Heart right ventricle (tissue), 16 donors: ENCODE data around the gene SLC39A8. TPM values are rescaled to one million over a fixed set of nuclear protein-coding genes. Genes with fewer than 3 reads are reported as not detected.

Source experiments
- ATAC-seq, 8 donors: fragments of 200-7000 bp; cut with Tn5 transposase; one replicate each; pipeline ENCODE4 v1.9.1; 2020; ENCODE audit warnings: mild to moderate bottlenecking in 8 of 8, moderate library complexity in 8 of 8, moderate number of reproducible peaks in 1 of 8
- DNase-seq, 2 donors: peaks; one replicate each; pipeline ENCODE4 v3.0.0-alpha.2; 2020
- H3K27ac ChIP-seq, 10 donors: fragments of 200-600 bp; sonication (generic) in 2 of 10; one replicate each; pipeline versions ENCODE4 v1.5.0 to v1.8.0; 2020 to 2022; ENCODE audit warnings: mild to moderate bottlenecking in 3 of 10
- H3K27me3 ChIP-seq, 7 donors: fragments of 200-600 bp; one replicate each; pipeline ENCODE4 v1.8.0; 2021 to 2022; ENCODE audit warnings: mild to moderate bottlenecking in 2 of 7
- H3K36me3 ChIP-seq, 9 donors: fragments of 200-600 bp; sonication (generic) in 1 of 9; one replicate each; pipeline versions ENCODE4 v1.5.0 to v1.8.0; 2020 to 2022; ENCODE audit warnings: mild to moderate bottlenecking in 2 of 9
- H3K4me1 ChIP-seq, 9 donors: fragments of 200-600 bp; sonication (generic) in 1 of 9; one replicate each; pipeline versions ENCODE4 v1.5.0 to v1.8.0; 2020 to 2022; ENCODE audit warnings: mild to moderate bottlenecking in 4 of 9
- H3K4me3 ChIP-seq, 10 donors: fragments of 200-600 bp; sonication (generic) in 2 of 10; one replicate each; pipeline versions ENCODE4 v1.5.0 to v1.8.0; 2020 to 2022; ENCODE audit warnings: mild to moderate bottlenecking in 7 of 10, moderate library complexity in 2 of 10
- H3K9me3 ChIP-seq, 11 donors: fragments of 200-600 bp in 10 of 11; sonication (generic) in 2 of 11; one replicate each; pipeline versions ENCODE4 v1.5.0 to v1.8.0; 2013 to 2022; ENCODE audit warnings: mild to moderate bottlenecking in 2 of 11, control low read depth in 1 of 11, moderate library complexity in 1 of 11
- CTCF ChIP-seq, 9 donors: fragments of 200-600 bp; sonication (generic) in 2 of 9; IDR thresholded peaks; one replicate each; pipeline versions ENCODE4 v1.5.0 to v1.8.0; 2021 to 2022; ENCODE audit warnings: antibody characterized with exemption in 9 of 9, mild to moderate bottlenecking in 5 of 9, moderate library complexity in 1 of 9
- WGBS, 2 donors: extraction: QIAGEN DNeasy Blood & Tissue Kit; methylation state at CpG; one replicate each; pipeline ENCODE4 v1.1.7; 2013; ENCODE audit warnings: inconsistent platforms in 1 of 2; 5-methylcytosine and 5-hydroxymethylcytosine counted together
- intact Hi-C, 10 donors: fragments of 100-400 bp; cut with DNase I; formaldehyde crosslinking; loops; one replicate each; pipeline versions ENCODE4 v1.11.1 to v1.14.2; 2022
- polyA plus RNA-seq, 2 donors: library from polyadenylated mRNA; stranded (reverse); fragments of 200-250 nt; gene quantifications; one replicate each; pipeline ENCODE4 v1.2.3, GENCODE V29; 2013
- total RNA-seq, 10 donors: library from RNA; stranded (reverse); fragmentation: NEBNext Ultra II Directional in 3 of 10; extraction: Animal tissue kit (Norgen Biotek cat#: 25700) in 3 of 10; gene quantifications; one replicate each; pipeline versions ENCODE4 v1.2.1 to v1.2.4, GENCODE V29; 2021 to 2023
- donor health status: Arrhythmogenic right ventricular cardiomyopathy.
- donor health status: ischemic (EF 13 %, LVEDD 7.1; RV severe dilation, severe dysfunction).
- donor health status: healthy with polysubstance abuse.
- donor health status: DM: no; HTN: yes; CAD: no.
- donor health status: DM: no; HTN: no; CAD: no.
- donor health status: ischemic (EF 25% LVEDD 6.9; RV normal size, moderate dysfunction).
- donor health status: ischemic (EF 25% LVEDD 5.7; RV mildly dilated, moderate dysfunction).
- donor health status: healthy.
- donor health status: DM: yes; HTN: yes; CAD: no.
- donor health status: Ischemic cardiomyopathy.
- donor health status: ischemic (EF 35%, LVEDD 5.7; RV mildly dilated, moderate dysfunction).
- donor health status: nonischemic (EF 11% LVEDD 7.7; RV severe dilation, severe dysfunction).
- donor health status: DM: yes; HTN: yes; CAD: no.
- donor health status: PGD.
- donor health status: ischemic (EF 29% LVEDD 5.4; RV normal size, mild dysfunction).
- donor health status: nonischemic (EF 23%, LVEDD 6.1; RV moderate dilation, normal function).

The SLC39A8 gene
- total and polyA plus RNA-seq, 12 donors: 1.00 to 11.0 (median 2.8) TPM

GRCh38 chr4:102230194-102230593 lies 115.1 kb downstream of the SLC39A8 start:
- no peak overlapping the region for H3K4me3 ChIP-seq
- peaks cover 0 to 35% (median 4%) of the 10 kb centered on the region in 11 donors for H3K9me3 ChIP-seq
- H3K27ac ChIP-seq: no peak overlapping the region
- H3K36me3 ChIP-seq: no peaks in the 10 kb centered on the region
- ATAC-seq: no peak
- DNase-seq: no peak
- no peaks in the 10 kb centered on the region for H3K27me3 ChIP-seq
- no peak for TF ChIP-seq CTCF (IDR thresholded peaks at IDR 0.05)
- intact Hi-C loops: no loop called here
- no peaks in the 10 kb centered on the region for H3K4me1 ChIP-seq

- no peaks in the 10 kb centered on the region for H3K36me3 ChIP-seq
- no peak for DNase-seq
- no peak overlapping the region for H3K27ac ChIP-seq
- 45 to 99% methylated on average over 1 of the region's 1 CpG for WGBS, 2 donors
- H3K4me3 ChIP-seq: no peak overlapping the region
- TF ChIP-seq CTCF (IDR thresholded peaks at IDR 0.05): no peak
- ATAC-seq: no peak
- peaks cover 0 to 21% (median 2%) of the 10 kb centered on the region in 11 donors for H3K9me3 ChIP-seq
- intact Hi-C loops: no loop called here
- no peaks in the 10 kb centered on the region for H3K27me3 ChIP-seq
- no peaks in the 10 kb centered on the region for H3K4me1 ChIP-seq
Observed at GRCh38 chr4:102227388-102227787, 117.9 kb downstream of the SLC39A8 start.

DNA sequence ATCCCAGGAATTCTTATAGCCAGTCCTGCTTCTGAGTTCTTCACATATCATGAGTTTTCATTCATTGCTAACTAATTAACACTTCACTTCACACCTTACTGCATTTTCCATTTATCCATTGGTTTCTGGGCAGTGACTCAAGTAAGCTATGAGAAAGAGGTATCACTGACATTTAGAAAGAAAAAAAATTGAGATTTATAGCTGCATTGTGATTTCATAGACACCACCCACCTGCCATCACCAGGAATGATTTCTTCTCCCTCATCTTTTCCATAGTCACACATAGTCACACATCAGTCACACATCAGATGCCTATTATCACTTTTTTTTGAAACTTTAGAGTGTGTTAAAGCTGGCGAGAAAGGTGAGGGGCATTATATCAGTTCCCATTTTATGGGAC lies 121.8 kb downstream of the SLC39A8 start:
- intact Hi-C loops: no loop called here
- DNase-seq: no peak
- no peak overlapping the region for H3K27ac ChIP-seq

DNA sequence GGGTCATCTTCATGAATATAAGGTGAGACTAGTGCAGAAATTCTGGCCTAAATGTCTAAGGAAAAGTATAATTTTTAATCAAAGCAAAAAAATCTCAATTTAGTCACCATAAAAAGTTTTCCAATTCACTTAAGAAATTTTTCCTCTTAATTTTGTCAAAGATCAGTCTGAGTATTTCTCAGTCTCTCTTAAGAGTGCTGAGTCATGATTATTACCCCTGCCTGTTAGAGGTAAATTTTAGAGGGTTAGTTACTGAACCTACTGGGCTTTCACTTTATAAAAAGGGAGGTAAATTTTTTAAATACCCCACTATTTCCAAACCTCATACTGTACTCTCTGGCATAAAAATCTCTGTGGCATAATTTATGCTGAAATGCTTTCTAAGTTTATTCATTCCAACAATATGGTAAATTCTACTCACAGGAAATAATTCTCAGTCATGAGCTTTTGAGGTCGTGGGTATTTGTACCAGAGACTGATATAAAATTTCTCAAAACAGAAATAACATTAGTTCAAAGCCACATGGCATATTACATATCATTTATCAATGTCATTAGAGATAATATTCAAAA lies 122.4 kb downstream of the SLC39A8 start:
- ATAC-seq: no peak

More for the DNA sequence above, 121.8 kb downstream of the SLC39A8 start:
- Histone ChIP-seq H3K27me3 (peaks cover 0 to 3% (median 0%) of the 10 kb centered on the region in 7 donors), H3K4me3 (no peak overlapping the region), H3K36me3 (no peaks in the 10 kb centered on the region), H3K9me3 (peaks cover 0 to 21% (median 2%) of the 10 kb centered on the region in 11 donors), H3K4me1 (no peaks in the 10 kb centered on the region)
- 88 to 90% methylated on average over 1 of the region's 1 CpG for WGBS, 2 donors
- TF ChIP-seq CTCF (IDR thresholded peaks at IDR 0.05): no peak
- ATAC-seq: no peak

More for the DNA sequence above, 122.4 kb downstream of the SLC39A8 start:
- Histone ChIP-seq H3K36me3 (no peaks in the 10 kb centered on the region), H3K4me1 (no peaks in the 10 kb centered on the region), H3K27me3 (peaks cover 0 to 3% (median 0%) of the 10 kb centered on the region in 7 donors), H3K4me3 (no peak overlapping the region), H3K9me3 (peaks cover 0 to 21% (median 2%) of the 10 kb centered on the region in 11 donors), H3K27ac (no peak overlapping the region)
- no peak for DNase-seq
- intact Hi-C loops: no loop called here
- TF ChIP-seq CTCF (IDR thresholded peaks at IDR 0.05): no peak
- WGBS, 2 donors: 46 to 52% methylated on average over 1 of the region's 1 CpG
